Stimulated activated naive CD8-positive, alpha-beta T cell treated with anti-CD3 and anti-CD28 coated beads, Interleukin-15, Interleukin-2, amounts not matched to agents 100 ng/mL and 50 ng/mL, for 24 hours (primary cell): ENCODE results near the gene PTPRM.

Experiments used
- H3K27ac Mint-ChIP-seq: one replicate; pipeline ENCODE4 v1.8.0; 2021; ENCODE audit warnings: mild to moderate bottlenecking, mixed read lengths
- H3K27me3 Mint-ChIP-seq: one replicate; pipeline ENCODE4 v1.8.0; 2021; ENCODE audit warnings: mixed read lengths
- H3K36me3 Mint-ChIP-seq: one replicate; pipeline ENCODE4 v1.8.0; 2021; ENCODE audit warnings: low read depth, mixed read lengths
- H3K4me1 Mint-ChIP-seq: one replicate; pipeline ENCODE4 v1.8.0; 2021; ENCODE audit warnings: low read depth, mixed read lengths
- H3K4me3 Mint-ChIP-seq: one replicate; pipeline ENCODE4 v1.8.0; 2021; ENCODE audit warnings: mild to moderate bottlenecking, mixed read lengths
- H3K9me3 Mint-ChIP-seq: one replicate; pipeline ENCODE4 v1.8.0; 2021; ENCODE audit warnings: mixed read lengths

The PTPRM gene

DNA sequence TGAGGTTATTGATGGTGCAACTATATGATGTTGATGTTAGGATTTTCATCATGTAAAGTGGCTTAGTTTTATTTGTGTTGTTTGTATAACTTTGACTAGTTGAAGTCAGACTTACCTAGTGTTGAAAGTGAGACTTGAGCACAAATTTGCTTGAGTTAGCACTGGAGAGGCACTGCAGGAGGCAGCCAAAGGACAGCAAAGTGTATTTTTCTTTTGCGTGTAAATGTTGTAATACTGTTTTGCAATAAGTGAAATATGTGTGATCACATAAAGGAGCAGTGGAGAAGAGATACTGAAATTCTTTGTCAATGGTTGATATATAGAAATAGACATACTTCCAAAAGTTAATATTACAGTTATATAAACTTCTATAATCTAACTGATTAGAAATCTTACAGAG is 710.2 kb downstream of the PTPRM start:
- Mint-ChIP-seq H3K4me1 (no peaks in the 10 kb centered on the region), H3K36me3 (no peaks in the 10 kb centered on the region), H3K27ac (no peak overlapping the region), H3K9me3 (no peaks in the 10 kb centered on the region), H3K27me3 (no peaks in the 10 kb centered on the region), H3K4me3 (no peak overlapping the region)

DNA sequence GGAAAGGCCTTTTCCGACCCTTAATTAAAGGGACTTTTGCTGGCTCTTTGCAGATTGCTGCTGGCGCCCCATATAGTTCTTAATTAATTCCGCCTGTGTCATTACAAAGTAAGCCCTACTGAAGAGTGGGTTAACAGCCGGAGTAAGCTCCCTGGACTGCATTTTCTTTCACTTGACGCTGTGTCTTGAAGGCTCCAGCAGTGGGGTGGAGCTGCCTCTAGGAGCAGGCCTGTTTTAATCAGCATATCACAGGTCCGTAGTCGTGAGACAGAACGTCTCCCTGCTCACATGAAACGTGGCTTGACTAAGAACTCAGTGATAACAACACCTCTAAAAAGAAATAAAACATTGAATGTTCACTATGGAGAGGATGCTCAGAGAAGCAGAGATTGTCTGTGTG is 712.2 kb downstream of the PTPRM start:
- no peak overlapping the region for H3K4me3 Mint-ChIP-seq
- no peaks in the 10 kb centered on the region for H3K9me3 Mint-ChIP-seq
- H3K27me3 Mint-ChIP-seq = no peaks in the 10 kb centered on the region
- H3K36me3 Mint-ChIP-seq = no peaks in the 10 kb centered on the region
- H3K4me1 Mint-ChIP-seq = no peaks in the 10 kb centered on the region
- no peak overlapping the region for H3K27ac Mint-ChIP-seq

DNA sequence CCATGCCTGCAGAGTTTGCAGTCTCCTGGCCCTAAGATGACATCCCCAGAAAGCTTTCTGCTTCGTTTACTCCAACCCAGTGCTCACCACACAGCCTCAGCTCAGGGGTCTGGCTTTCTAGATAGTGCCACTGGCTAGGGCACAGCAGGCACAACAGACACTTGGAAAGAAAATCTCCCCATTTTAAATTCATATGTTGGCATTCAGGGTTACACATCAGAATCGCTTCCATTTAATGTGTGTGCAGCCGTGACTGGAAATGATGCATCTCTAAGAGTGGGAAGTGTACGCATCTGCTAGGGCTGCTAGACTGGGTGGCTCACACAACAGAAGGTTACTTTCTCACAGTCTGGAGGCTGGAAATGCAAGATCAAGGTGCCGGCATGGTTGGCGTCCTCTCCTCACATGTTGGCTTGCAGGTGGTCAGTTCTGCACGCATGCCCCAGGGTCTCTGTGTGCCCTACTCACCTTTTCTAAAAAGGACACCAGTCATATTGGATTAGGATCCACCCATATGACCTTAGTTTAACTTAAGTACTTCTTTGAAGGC is 712.7 kb downstream of the PTPRM start:
- Mint-ChIP-seq H3K4me1 (no peaks in the 10 kb centered on the region), H3K4me3 (no peak overlapping the region), H3K27me3 (no peaks in the 10 kb centered on the region), H3K27ac (no peak overlapping the region), H3K9me3 (no peaks in the 10 kb centered on the region), H3K36me3 (no peaks in the 10 kb centered on the region)

DNA sequence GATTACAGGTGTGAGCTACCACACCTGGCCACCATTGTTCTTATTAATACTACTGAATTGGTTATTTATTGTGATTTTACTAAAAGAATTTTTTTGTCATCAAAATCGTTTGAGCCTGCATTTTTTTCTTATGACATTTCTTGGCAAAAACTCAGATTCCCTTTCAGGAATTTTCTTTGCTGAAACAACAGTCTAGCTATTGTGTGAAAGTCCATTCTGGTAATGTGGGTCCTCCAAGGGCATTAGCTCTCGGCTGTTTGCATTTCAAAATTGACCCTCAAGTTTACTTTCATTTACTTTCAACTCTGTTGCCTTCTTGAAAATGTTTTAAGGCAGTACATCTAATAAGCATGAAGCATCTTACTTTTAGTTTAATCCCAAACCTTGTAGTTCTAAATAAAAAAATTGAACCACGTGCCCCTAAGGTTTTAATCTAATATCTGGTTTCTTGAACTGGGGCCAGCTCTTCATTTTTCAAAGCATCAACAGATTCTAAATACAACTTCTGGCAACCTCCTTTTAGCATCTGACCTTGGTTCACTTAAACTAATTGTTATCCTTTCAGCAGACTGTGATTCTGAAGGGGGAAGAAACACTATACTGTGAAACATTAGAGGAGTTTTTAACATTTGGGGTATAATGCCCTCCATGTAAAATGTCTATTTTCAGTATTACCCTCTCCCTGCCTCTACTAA is 716.9 kb downstream of the PTPRM start:
- H3K4me3 Mint-ChIP-seq = no peak overlapping the region
- H3K9me3 Mint-ChIP-seq = no peaks in the 10 kb centered on the region
- no peaks in the 10 kb centered on the region for H3K27me3 Mint-ChIP-seq
- no peaks in the 10 kb centered on the region for H3K36me3 Mint-ChIP-seq
- H3K27ac Mint-ChIP-seq = no peak overlapping the region
- H3K4me1 Mint-ChIP-seq = no peaks in the 10 kb centered on the region

DNA sequence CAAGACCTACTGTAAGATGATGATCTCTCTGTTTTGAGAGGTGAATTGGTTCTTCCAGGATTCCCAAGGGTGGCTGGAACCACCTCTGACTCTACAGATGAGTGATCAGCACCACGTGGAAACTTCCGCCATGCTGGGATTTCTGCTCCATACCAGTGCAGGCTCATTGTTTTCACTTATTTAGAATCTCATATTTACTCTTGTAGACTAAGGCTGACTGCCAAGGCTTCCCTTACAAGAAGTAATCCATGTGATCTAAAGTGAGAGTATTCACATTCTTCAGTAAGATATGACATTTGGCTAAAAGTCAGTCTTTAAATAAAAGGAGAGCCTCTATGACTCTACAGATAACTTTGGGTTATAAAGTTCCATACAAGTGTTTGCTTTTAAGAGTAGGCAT is 719.2 kb downstream of the PTPRM start:
- H3K36me3 Mint-ChIP-seq = no peaks in the 10 kb centered on the region
- no peaks in the 10 kb centered on the region for H3K9me3 Mint-ChIP-seq
- H3K27me3 Mint-ChIP-seq = no peaks in the 10 kb centered on the region
- no peak overlapping the region for H3K4me3 Mint-ChIP-seq
- no peak overlapping the region for H3K27ac Mint-ChIP-seq
- H3K4me1 Mint-ChIP-seq = no peaks in the 10 kb centered on the region

DNA sequence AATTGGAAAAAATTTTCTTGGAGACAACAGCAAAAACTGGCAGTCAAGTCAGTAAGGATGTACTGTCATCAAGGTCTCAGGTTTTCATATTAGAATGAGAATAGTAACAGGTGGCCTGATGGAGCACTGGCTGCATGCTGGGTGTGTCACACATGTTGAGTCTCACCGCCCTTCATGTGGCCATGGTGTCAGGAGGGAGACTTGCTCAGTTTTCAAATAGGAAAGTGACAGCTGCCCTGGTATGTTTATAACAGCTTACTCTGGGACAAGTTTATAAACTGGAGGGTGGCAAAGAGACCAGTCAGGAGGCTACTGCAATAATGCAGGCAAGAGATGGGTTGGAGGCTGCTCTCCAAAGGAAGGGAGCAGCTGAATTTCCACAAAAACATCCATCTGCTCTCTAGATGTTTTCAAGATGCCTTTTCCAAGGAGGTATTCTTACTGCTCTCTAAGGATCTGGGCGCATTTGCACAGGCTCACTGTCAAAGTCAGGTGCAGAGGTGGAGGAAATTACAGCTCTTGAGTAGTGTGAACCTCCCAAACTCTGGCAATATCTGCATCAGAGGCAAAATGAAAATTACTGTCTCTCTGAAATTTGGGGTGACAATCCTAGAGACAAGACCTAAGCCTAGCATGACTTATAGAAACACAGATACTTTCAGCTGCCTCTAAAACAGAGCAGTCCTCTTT is 720.2 kb downstream of the PTPRM start:
- no peaks in the 10 kb centered on the region for H3K4me1 Mint-ChIP-seq
- H3K27me3 Mint-ChIP-seq = no peaks in the 10 kb centered on the region
- no peak overlapping the region for H3K4me3 Mint-ChIP-seq
- no peaks in the 10 kb centered on the region for H3K9me3 Mint-ChIP-seq
- no peak overlapping the region for H3K27ac Mint-ChIP-seq
- H3K36me3 Mint-ChIP-seq = no peaks in the 10 kb centered on the region

DNA sequence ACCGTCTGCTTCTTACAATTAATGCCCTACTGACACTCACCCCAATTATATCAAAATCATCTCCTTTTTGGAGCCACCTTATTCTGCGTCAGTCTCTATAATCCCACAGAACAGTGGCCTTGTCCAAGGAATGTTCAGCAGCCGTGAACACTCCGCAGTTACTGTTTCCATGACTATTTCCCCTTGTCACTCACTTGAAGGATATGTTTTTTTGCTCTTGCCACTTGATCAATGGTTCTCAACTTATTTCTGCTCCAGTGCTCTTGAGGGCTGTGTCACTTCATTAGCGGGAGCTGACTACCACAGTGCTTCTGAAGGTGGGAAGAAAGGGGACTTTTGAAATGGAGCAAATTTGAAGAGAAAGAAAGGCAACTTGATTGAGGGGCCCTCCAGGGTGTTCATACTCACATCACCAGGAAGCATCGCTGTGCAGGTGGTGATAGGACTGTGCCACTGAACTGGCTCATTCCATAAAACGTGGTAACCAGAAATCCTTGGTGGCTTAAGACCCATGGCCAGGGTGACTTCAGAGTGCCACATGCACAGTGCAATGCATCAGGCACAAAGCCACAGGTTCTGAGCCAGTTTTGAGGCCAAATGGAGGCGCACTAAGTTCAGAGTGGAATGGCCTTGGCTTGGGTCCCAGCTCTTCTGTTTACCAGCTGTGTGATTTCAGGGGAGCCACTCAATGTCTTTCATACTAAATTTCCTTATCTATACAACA is 721.5 kb downstream of the PTPRM start:
- Mint-ChIP-seq H3K4me3 (no peak overlapping the region), H3K4me1 (no peaks in the 10 kb centered on the region), H3K27ac (no peak overlapping the region), H3K36me3 (no peaks in the 10 kb centered on the region), H3K9me3 (no peaks in the 10 kb centered on the region), H3K27me3 (no peaks in the 10 kb centered on the region)

DNA sequence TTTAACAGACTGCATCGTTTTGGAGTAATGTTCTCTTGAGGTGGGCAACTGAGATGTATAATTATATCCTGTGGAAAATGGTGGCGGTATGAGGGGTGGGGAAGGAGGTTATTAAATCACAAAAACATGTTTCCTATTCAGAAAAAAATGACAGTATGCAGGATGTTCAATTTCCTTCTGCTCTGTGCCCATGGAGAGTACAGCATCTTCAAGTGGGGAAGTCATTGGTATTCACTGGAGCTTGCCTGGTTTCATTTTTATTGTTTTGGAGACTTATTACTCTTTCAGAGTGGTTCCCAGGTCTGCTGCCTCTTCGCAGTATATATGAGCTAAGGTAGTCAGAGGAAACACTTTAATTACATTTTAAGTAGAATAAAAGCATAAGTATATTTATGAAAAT is 723.3 kb downstream of the PTPRM start:
- H3K4me3 Mint-ChIP-seq = no peak overlapping the region
- no peaks in the 10 kb centered on the region for H3K36me3 Mint-ChIP-seq
- H3K27me3 Mint-ChIP-seq = no peaks in the 10 kb centered on the region
- no peaks in the 10 kb centered on the region for H3K9me3 Mint-ChIP-seq
- H3K27ac Mint-ChIP-seq = no peak overlapping the region
- no peaks in the 10 kb centered on the region for H3K4me1 Mint-ChIP-seq

DNA sequence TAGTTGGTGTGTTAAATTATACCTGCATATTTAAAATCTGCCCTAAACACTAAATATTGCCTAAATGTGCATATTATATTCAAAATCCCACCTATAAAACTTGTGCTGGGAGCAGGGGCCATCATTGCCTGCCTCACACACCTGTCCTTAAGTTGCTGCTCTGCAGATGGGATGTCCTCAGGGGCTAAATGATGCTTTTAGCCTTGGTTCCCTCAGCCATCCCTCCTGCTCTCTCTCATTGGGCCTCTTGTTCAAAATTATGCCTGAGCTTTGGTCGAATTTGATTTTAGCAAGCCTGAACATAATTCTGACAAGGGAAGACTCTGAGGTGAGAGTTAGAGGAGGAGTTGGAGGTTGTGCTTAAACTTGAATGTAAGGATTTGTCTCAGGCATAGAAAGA is 723.8 kb downstream of the PTPRM start:
- Mint-ChIP-seq H3K27ac (no peak overlapping the region), H3K4me1 (no peaks in the 10 kb centered on the region), H3K27me3 (no peaks in the 10 kb centered on the region), H3K36me3 (no peaks in the 10 kb centered on the region), H3K4me3 (no peak overlapping the region), H3K9me3 (no peaks in the 10 kb centered on the region)

DNA sequence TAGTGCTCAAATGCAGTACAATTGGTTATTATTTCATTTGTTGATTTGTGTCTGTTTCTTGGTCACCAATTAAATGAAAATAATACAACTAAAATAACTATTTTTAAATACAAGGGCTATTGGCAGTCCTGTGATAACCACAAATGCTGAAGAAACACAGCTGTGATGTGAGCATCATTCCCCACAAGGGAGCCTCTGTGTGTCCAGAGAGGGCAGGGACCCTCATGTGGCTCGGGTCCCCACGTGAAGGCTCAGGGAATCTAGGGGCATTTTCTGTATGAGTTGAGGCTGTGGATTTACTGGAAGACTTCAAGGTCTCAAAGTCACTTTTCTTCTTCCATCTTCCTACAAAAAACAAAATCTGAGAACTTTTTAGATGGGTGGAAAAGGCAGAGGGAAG is 726.1 kb downstream of the PTPRM start:
- no peak overlapping the region for H3K27ac Mint-ChIP-seq
- no peak overlapping the region for H3K4me3 Mint-ChIP-seq
- H3K36me3 Mint-ChIP-seq = no peaks in the 10 kb centered on the region
- no peaks in the 10 kb centered on the region for H3K27me3 Mint-ChIP-seq
- H3K4me1 Mint-ChIP-seq = no peaks in the 10 kb centered on the region
- no peaks in the 10 kb centered on the region for H3K9me3 Mint-ChIP-seq

DNA sequence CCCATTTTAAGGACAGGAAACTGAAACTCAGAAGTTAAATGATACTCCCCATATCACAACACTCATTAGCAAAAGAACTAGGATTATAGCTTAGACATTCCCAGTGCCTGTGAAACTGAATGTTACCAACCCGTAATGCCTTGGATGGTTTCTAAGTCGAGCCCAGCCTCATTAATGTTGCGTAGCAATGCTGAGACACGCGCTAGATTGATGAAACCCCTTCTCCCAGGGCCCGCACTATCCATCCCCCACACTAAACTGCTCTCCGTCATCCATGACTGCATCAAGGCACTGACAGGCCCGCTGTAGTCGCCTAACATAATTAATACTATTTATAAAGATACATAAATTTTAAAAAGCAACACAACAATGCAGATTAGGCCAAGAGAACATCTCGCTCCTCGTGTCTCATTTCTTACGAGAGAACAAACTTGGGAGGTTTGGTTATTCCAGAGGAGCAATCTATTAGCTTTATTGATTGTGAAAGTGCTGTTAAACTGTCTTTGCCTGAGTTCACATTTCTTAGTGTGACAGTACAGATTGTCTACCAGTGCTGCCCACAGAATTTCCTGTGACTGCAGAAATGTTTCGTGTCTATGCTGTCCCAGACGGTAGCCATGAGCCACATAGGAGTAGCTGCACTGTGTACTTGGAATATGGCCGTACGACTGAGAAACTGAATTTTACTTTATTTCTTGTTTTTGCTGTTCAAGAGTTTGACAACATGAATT is 729.9 kb downstream of the PTPRM start:
- Mint-ChIP-seq H3K27me3 (no peaks in the 10 kb centered on the region), H3K9me3 (no peaks in the 10 kb centered on the region), H3K4me1 (no peaks in the 10 kb centered on the region), H3K27ac (no peak overlapping the region), H3K4me3 (no peak overlapping the region), H3K36me3 (no peaks in the 10 kb centered on the region)

DNA sequence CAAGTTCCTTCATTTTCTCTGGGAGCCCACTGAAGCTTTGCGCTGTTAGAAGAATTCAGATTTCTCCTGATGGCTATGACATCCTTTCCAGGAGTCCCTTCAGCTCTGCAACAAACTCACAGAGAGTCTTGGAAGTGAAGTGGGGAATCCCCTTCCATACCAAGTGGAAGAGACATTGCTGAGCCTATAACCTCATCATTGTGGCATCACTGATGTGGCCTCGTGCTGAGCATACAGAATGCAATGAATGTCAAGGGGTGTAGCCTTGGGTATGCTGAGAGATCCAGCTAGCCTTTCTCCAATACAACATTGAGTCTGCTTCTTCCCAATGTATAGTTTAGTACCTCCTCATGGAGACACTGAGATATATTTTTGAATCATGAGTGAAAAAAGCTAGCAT is 731.1 kb downstream of the PTPRM start:
- H3K4me1 Mint-ChIP-seq = no peaks in the 10 kb centered on the region
- H3K9me3 Mint-ChIP-seq = no peaks in the 10 kb centered on the region
- no peak overlapping the region for H3K4me3 Mint-ChIP-seq
- no peak overlapping the region for H3K27ac Mint-ChIP-seq
- no peaks in the 10 kb centered on the region for H3K36me3 Mint-ChIP-seq
- H3K27me3 Mint-ChIP-seq = no peaks in the 10 kb centered on the region

DNA sequence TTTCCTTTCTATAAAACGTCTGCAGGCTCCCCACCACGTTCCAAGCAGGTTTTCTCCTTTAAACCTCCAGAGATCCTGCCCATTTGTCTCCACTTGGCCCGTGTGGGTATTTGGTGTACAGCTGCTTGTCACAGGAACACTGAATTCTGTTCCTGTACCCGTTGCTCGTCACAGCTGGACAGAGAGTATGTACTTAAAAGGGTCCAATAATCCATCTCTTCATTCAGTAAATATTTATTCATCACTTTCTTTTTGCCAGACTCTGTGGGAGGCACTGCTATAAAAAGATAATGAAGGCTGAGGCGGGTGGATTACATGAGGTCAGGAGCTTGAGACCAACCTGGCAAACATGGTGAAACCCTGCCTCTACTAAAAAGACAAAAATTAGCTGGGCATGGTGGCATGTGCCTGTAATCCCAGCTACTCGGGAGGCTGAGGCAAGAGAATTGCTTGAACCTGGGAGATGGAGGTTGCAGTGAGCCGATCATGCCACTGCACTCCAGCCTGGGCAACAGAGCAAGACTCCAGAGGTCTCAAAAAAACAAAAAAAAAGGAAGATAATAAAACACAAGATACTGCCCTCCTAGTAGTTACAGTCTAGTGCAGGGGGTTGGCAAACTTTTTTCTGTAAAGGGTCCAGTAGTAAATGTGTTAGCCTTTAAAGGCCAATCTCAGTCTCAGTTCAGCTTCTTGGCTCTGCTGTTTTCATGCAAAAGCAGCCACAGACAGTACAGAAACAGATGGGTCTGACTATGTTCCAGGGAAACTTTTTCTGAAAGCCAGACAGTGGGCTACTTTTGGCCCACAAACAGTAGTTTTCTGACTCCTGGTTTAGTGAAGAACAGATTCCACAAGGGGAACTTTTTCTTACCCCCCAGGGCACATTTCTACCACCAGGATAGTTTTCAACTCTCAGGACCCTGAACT is 732.2 kb downstream of the PTPRM start:
- no peak overlapping the region for H3K27ac Mint-ChIP-seq
- no peaks in the 10 kb centered on the region for H3K9me3 Mint-ChIP-seq
- no peaks in the 10 kb centered on the region for H3K36me3 Mint-ChIP-seq
- H3K4me3 Mint-ChIP-seq = no peak overlapping the region
- H3K4me1 Mint-ChIP-seq = no peaks in the 10 kb centered on the region
- no peaks in the 10 kb centered on the region for H3K27me3 Mint-ChIP-seq

DNA sequence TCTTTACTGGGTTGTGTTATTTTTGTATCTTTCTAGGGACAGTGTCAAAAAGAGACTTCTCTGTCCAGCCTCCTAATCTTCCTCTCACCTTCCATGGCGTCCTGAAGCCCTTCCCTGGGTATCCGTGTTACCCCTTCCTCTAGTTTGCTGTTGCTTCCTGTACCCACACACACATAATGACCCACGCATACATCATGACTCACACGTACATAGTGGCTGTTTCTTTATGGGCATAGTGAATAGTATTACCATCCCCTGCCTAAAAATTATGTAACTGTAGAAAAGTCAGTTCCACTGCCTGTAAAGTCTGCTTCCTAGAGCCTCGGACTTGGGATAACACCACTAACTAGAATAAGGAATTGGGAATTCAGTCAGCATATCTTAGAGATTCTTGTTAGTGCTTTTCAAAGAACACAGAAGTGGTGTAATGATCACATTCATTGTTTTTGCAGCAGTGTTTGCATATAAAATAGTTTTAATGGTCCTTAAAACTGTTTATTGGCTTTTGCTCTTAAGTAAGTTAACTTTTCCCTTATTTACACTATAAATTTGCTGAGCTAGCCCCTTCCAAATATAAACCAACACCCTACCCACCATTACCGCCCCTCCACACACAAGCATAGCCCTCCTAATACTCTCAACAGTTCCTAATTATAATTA is 733.8 kb downstream of the PTPRM start:
- H3K27me3 Mint-ChIP-seq = no peaks in the 10 kb centered on the region
- no peaks in the 10 kb centered on the region for H3K36me3 Mint-ChIP-seq
- H3K4me1 Mint-ChIP-seq = no peaks in the 10 kb centered on the region
- H3K9me3 Mint-ChIP-seq = no peaks in the 10 kb centered on the region
- no peak overlapping the region for H3K4me3 Mint-ChIP-seq
- H3K27ac Mint-ChIP-seq = no peak overlapping the region
